SJSA1 (cell line): Measurements from ENCODE around the gene HMG20B. TPM values are rescaled to one million over a fixed set of nuclear protein-coding genes. Genes with fewer than 3 reads are reported as not detected.
"Not testable (repeated sequence)": the region's sequence is repeated elsewhere in the genome, so short reads cannot be mapped to it uniquely, and the experiment has no call there.

ENCODE experiments used
- DNase-seq, 2 experiments: peaks; one replicate each; pipeline ENCODE4 v3.0.0-alpha.2; 2015 to 2020; ENCODE audit warnings: low spot score in 2 of 2, low read depth in 1 of 2
- H3K27ac ChIP-seq: fragments of 250-450 bp; sonication (Bioruptor Pico); 2 replicates; pipeline ENCODE4 v1.5.1; 2020; ENCODE audit warnings: mild to moderate bottlenecking, moderate library complexity
- H3K27me3 ChIP-seq: fragments of 250-450 bp; sonication (Bioruptor Pico); replicated peaks from 2 replicates; pipeline ENCODE4 v1.5.1; 2020; ENCODE audit warnings: mild to moderate bottlenecking, moderate library complexity
- H3K36me3 ChIP-seq: fragments of 250-450 bp; sonication (Bioruptor Pico); 2 replicates; pipeline ENCODE4 v1.5.1; 2020; ENCODE audit warnings: mild to moderate bottlenecking
- H3K4me1 ChIP-seq: fragments of 250-450 bp; sonication (Bioruptor Pico); replicated peaks from 2 replicates; pipeline ENCODE4 v1.6.1; 2021; ENCODE audit warnings: mild to moderate bottlenecking
- H3K4me3 ChIP-seq: fragments of 250-450 bp; sonication (Bioruptor Pico); 2 replicates; pipeline ENCODE4 v1.5.1; 2020; ENCODE audit warnings: mild to moderate bottlenecking
- H3K9me3 ChIP-seq: fragments of 250-450 bp; sonication (Bioruptor Pico); replicated peaks from 2 replicates; pipeline ENCODE4 v1.5.1; 2020; ENCODE audit warnings: mild to moderate bottlenecking
- total RNA-seq: library from RNA; depleted of rRNA; stranded (reverse); fragments of >200 nt; shearing (Covaris generic); gene quantifications from 2 replicates; pipeline ENCODE4 v1.2.3, GENCODE V29; 2014; rRNA removed

HMG20B gene
- 229 and 260 TPM in 2 replicates for total RNA-seq

- H3K36me3 ChIP-seq = peaks cover 41% of the 10 kb centered on the region
- peak within 1 kb of the TSS; percentile 92 for H3K4me3 ChIP-seq
- DNase-seq = no peak
- no peaks in the 10 kb centered on the region for H3K9me3 ChIP-seq
- peak within 1 kb of the TSS; percentile 87 for H3K27ac ChIP-seq
- H3K27me3 ChIP-seq = no peaks in the 10 kb centered on the region
- peaks cover 9% of the 10 kb centered on the region for H3K4me1 ChIP-seq
These were observed at the start of gene HMG20B for GRCh38 chr19:3572855-3573161. Gene HMG20B, plus strand, starts transcription at chr19:3572944. Its CDS starts 366 bp downstream, at chr19:3573310.

- H3K36me3 ChIP-seq = peaks cover 98% of the 10 kb centered on the region
- no peak overlapping the region for H3K4me3 ChIP-seq
- H3K27ac ChIP-seq = no peak overlapping the region
- H3K4me1 ChIP-seq = no peaks in the 10 kb centered on the region
- DNase-seq = no peak
- no peaks in the 10 kb centered on the region for H3K27me3 ChIP-seq
- no peaks in the 10 kb centered on the region for H3K9me3 ChIP-seq
These were observed 49.2 kb upstream of the HMG20B start for GRCh38 chr19:3523361-3524077.

- Histone ChIP-seq H3K4me3 (no peak overlapping the region), H3K27me3 (no peaks in the 10 kb centered on the region), H3K36me3 (peaks cover 91% of the 10 kb centered on the region), H3K9me3 (no peaks in the 10 kb centered on the region), H3K4me1 (no peaks in the 10 kb centered on the region), H3K27ac (no peak overlapping the region)
- no peak for DNase-seq
These were observed 48.5 kb upstream of the HMG20B start for GRCh38 chr19:3524078-3524842.

- no peak overlapping the region for H3K27ac ChIP-seq
- peaks cover 83% of the 10 kb centered on the region for H3K36me3 ChIP-seq
- no peaks in the 10 kb centered on the region for H3K4me1 ChIP-seq
- no peak for DNase-seq
- H3K4me3 ChIP-seq = no peak overlapping the region
- no peaks in the 10 kb centered on the region for H3K27me3 ChIP-seq
- H3K9me3 ChIP-seq = no peaks in the 10 kb centered on the region
These were observed 47.8 kb upstream of the HMG20B start for GRCh38 chr19:3524904-3525451.

GRCh38 chr19:3526507-3527237 lies 46.1 kb upstream of the HMG20B start:
- no peak for DNase-seq
- peaks cover 79% of the 10 kb centered on the region for H3K36me3 ChIP-seq

GRCh38 chr19:3527238-3527910 lies 45.4 kb upstream of the HMG20B start:
- DNase-seq = no peak
- Histone ChIP-seq H3K4me3 (no peak overlapping the region), H3K27me3 (no peaks in the 10 kb centered on the region), H3K36me3 (peaks cover 79% of the 10 kb centered on the region), H3K9me3 (no peaks in the 10 kb centered on the region), H3K27ac (no peak overlapping the region), H3K4me1 (no peaks in the 10 kb centered on the region)

More at GRCh38 chr19:3526507-3527237, 46.1 kb upstream of the HMG20B start:
- no peaks in the 10 kb centered on the region for H3K27me3 ChIP-seq
- H3K4me3 ChIP-seq = no peak overlapping the region
- H3K4me1 ChIP-seq = no peaks in the 10 kb centered on the region
- no peaks in the 10 kb centered on the region for H3K9me3 ChIP-seq
- no peak overlapping the region for H3K27ac ChIP-seq

- Histone ChIP-seq H3K4me1 (no peaks in the 10 kb centered on the region), H3K9me3 (no peaks in the 10 kb centered on the region), H3K4me3 (no peak overlapping the region), H3K27ac (no peak overlapping the region), H3K36me3 (peaks cover 79% of the 10 kb centered on the region), H3K27me3 (no peaks in the 10 kb centered on the region)
- DNase-seq = no peak
These were observed 44.7 kb upstream of the HMG20B start for GRCh38 chr19:3528080-3528479.

- Histone ChIP-seq H3K4me1 (no peaks in the 10 kb centered on the region), H3K4me3 (no peak overlapping the region), H3K9me3 (no peaks in the 10 kb centered on the region), H3K27ac (no peak overlapping the region), H3K36me3 (peaks cover 79% of the 10 kb centered on the region), H3K27me3 (no peaks in the 10 kb centered on the region)
- no peak for DNase-seq
These were observed 44.1 kb upstream of the HMG20B start for GRCh38 chr19:3528539-3529211.

- H3K27me3 ChIP-seq, H3K4me1 ChIP-seq, DNase-seq, H3K4me3 ChIP-seq, H3K27ac ChIP-seq, H3K9me3 ChIP-seq: not testable (repeated sequence)
- peaks cover 78% of the 10 kb centered on the region for H3K36me3 ChIP-seq
These were observed 43.4 kb upstream of the HMG20B start for GRCh38 chr19:3529299-3529698.

GRCh38 chr19:3530389-3530788 lies 42.4 kb upstream of the HMG20B start:
- Histone ChIP-seq H3K4me1 (no peaks in the 10 kb centered on the region), H3K27ac (no peak overlapping the region), H3K27me3 (no peaks in the 10 kb centered on the region), H3K4me3 (no peak overlapping the region), H3K9me3 (no peaks in the 10 kb centered on the region), H3K36me3 (peaks cover 79% of the 10 kb centered on the region)
- no peak for DNase-seq

GRCh38 chr19:3531716-3532115 lies 41.0 kb upstream of the HMG20B start:
- Histone ChIP-seq H3K27me3 (no peaks in the 10 kb centered on the region), H3K27ac (no peak overlapping the region), H3K36me3 (peaks cover 79% of the 10 kb centered on the region), H3K4me3 (no peak overlapping the region), H3K9me3 (no peaks in the 10 kb centered on the region), H3K4me1 (no peaks in the 10 kb centered on the region)
- DNase-seq = no peak

- Histone ChIP-seq H3K9me3 (no peaks in the 10 kb centered on the region), H3K27ac (no peak overlapping the region), H3K4me1 (no peaks in the 10 kb centered on the region), H3K4me3 (no peak overlapping the region), H3K36me3 (peaks cover 78% of the 10 kb centered on the region), H3K27me3 (no peaks in the 10 kb centered on the region)
- no peak for DNase-seq
These were observed 40.5 kb upstream of the HMG20B start for GRCh38 chr19:3532154-3532786.
